ENCODE results near the gene EPHB1.

EPHB1 gene

DNA sequence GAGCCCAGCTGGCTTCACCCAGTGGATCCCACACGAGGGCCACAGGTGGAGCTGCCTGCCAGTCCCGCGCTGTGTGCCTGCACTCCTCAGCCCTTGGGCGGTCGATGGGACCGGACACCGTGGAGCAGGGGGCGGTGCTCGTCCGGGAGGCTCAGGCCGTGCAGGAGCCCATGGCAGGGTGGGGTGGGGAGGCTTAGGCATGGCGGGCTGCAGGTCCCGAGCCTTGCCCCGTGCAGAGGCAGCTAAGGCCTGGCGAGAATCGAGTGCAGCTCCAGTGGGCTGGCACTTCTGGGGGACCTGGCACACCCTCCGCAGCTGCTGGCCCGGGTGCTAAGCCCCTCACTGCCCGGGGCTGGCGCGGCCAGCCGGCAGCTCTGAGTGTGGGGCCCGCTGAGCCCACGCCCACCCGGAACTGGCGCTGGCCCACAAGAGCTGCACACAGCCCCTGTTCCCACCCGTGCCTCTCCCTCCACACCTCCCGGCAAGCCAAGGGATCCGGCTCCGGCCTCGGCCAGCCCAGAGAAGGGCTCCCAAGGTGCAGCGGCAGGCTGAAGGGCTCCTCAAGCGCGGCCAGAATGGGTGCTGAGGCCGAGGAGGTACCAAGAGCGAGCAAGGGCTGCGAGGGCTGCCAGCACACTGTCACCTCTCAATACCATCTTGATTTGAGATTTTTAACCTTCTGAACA lies 121.4 kb downstream of the EPHB1 start:
- DNase-seq, result no peak

DNA sequence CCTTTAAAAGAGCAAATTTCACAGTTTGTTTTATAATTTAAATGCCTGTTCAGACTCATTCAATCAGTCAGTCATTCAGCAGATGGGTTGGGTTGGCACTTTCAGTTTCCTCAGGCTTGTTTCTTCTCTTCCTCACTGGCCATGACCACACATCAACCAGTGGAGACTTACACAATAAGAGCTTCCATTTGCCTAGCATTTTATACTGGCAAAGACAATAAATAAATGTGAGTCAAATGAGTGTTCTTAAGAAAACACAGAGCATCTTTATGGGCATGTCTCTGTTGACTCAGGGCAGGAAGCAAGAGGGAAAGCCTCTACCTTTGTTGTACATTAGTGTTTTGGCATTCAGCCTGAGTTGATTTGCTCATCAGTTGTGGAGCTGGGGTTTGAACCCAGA lies 122.6 kb downstream of the EPHB1 start:
- no peak for DNase-seq

DNA sequence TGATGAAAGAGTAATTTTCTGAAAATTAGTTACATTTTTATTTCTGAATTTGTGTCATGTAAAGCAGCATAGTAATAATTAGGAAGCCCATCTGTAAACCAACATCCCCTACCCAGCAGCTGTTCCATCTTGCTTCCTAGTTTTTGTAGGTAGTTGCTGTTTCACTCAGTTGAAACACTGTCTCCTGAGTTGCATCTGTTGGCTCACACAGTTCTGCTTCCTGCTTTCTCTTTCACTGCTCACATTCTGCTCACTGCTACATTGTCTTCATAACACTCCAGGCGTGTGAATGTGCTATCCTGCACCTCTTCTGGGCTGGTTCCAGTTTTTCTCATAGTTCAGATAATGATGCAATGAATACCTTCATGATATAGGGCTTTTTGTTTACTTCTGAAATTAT lies 123.4 kb downstream of the EPHB1 start:
- no peak for DNase-seq

DNA sequence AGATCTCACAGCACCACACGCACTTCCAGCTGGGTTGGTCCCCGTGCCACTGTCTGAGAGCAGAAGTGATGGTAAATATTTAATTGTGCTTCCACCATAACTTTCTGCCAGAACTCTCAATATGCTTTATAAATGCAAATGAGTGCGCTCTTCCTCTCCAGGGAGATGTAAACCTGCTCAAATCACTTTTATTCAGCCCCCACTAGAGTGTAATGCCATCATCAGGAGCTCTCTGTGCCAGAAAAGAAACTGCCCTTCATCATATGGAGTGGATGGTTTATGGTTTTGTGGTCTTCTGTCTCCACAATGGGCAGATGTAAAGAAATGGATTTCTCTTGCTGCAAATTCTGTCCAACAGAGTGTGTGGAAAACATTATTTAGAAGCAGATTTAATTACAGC lies 127.0 kb downstream of the EPHB1 start:
- no peak for DNase-seq

DNA sequence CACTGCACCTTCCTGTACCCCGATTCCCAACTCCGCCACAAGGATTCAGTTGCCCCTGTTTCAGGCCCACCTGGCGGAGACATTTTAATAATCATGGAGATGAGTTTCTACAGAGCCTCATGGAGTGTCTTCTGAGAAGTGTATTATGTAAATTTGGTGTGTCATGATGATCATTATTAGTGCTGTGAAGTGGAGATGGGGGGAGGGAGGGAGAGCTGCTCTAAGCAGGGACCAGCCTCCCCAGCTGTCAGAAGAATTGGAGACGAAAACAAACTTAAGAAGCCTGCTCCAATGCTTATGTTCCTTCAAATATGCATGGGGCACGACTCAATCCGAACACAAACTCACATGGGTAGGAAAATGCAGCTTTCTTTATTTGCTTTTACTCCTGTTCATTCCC lies 127.8 kb downstream of the EPHB1 start:
- DNase-seq, result no peak

DNA sequence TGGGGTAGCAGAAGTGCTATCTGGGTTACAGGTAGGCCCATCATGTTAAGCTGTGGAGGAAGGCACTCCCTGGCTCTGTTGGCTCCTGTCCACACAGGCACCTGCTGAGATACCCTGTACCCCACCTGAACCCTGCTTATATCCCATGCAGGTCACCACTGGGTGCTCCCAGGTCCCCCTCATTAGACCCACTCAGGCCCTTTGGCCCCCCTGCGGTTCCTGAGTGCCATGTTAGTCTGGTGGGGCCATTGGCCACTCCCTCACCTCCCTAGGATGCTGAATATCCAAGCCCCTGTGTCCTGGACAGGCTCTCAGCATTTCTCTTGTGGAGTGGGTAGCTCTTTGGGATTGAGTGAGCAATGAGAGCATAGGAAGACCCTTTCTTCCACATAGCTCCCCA lies 128.2 kb downstream of the EPHB1 start:
- no peak for DNase-seq

DNA sequence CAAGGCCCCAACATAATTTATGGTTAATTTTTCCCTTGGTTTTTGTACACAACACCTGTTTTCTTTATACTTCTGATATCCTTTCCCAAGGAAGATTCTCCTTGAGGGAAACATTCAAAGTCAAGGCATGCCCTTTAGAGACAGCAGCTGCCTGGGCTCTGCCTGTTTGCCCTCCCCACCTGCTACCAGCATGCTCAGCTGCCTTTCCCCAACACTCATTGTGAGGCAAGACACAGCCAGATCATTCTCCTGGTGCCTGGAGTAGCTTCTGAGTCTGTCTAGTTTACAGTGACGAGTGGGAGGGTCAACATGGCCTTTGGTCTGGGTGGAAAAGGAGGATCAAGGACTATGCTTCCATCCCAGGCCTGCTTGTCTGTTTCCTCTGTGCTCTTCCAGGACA lies 132.5 kb downstream of the EPHB1 start:
- no peak for DNase-seq

DNA sequence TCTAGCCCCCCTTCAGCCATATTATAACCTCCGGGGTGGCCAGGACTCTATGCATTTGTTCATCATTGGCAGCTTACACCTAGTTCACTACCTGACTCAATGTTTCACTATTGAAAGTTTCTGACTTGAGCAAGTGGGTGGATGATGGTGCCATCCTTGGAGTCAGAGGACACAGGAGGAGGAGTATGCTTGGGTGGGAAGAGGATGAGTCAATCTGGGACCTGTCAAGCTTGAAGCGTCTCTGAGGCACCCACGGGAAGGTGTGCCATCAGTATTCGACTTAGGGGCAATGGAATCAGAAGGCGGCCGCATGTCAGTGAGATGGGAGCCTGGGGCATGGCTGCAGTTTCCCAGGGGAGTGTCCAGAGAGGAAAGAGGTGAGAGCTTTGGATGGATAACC lies 133.3 kb downstream of the EPHB1 start:
- DNase-seq, result no peak

DNA sequence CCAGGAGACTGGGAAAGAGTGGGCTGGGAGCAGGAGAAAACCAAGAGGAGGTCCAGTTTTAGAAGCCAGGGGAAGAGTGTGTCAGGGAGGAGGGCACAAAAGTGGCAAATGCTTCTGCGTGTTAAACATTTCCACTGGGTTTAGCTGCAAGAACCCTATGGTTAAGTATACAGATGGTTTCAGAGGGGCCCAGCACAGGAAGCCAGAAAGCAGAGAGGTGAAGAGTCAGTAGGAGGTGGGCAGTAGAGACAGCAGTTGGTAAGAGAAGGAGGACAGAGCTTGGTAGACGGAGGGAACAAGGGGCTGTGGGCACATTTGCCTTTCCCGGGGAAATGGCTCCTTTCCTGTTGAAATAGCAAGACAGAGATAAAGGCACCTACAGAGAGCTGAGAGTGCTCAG lies 133.8 kb downstream of the EPHB1 start:
- DNase-seq, result no peak

DNA sequence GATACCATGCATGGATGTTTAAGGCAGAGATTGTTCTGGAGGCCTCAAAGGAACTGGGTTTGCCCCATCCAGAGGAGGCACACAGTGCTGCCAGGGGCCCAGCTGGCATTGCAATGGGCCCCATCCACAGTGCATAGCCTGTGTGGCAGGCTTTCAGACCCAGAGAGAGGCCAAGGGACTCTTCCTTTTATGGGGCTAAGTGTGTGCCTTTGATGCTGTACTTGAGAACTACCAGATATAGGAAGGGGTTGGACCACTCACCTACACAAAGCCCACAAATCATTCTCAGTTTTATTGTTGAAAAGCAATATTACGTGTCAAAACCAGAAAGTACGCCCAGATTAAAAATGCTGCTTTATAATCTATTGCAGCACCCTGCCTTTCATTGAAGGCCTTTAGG lies 134.9 kb downstream of the EPHB1 start:
- no peak for DNase-seq

DNA sequence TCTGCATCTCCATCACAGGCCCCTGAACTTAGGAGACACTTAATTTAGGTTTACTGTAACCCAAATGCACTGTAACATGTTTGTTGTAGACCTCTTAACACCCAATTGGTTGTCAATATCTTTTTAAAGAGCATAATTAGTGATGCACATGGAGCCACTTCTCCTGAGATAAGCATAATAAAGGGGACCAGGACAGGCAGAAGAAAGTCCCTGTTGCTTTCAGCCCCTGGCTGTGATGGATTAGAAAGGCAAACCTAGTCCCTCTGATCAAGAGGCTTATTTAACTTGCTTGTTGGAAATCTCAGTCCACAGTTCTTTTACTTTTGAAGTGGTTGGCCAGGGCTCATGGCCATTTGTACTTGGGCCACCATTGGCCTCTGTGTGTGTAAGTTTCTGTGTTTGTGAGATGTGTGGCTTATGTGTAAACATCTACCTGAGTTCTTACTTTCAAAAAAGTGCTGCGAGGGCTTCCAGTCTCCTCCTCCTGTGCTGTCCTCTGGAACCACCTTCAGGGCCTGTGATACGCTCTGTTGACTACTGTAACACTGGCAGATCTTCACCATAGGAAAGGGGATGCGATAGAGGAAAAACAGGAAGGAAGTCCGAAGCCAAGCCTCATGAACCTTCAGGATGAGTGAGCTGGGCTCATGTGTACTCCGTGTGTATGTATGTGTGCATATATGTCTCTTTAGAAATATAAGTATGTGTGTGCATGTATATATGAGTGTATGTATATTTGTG lies 136.2 kb downstream of the EPHB1 start:
- no peak for DNase-seq

DNA sequence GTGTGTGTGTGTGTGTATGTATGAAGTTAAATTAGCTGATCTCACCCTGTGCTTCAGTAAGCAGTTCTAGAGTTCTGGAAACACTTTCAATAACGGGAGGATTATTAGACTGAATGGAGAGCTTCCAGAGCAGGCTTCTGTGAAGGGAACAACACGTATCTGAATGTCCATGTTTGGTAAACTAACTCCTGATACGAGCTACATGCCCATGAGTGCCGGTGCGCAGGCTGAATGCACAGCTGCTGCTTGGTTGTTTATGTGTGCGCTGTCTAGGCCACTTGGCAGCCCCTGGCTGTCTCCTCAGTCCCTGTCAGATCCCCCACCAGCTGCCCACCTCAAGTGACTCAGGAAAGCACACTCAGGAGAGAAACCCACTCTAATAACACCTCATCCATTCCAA lies 137.0 kb downstream of the EPHB1 start:
- no peak for DNase-seq

DNA sequence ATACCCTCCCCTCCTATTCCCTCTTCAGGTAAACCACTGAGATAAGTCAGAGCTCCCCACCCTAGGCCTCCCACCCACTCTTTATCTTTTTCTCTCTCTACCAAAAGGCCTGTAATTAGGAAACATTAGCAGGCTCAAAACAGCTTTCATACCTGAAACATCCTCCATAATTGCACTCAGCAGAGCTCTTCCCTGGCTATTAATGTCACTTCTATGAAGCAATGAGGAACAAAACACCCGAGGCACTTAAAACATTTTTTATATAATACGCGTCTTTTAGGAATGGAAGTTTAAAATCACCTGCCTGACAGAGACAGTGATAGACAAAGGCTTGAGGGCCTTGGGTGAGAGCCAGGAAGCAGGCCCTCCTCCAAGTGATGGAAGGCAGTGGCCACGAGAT lies 138.9 kb downstream of the EPHB1 start:
- DNase-seq, result no peak

DNA sequence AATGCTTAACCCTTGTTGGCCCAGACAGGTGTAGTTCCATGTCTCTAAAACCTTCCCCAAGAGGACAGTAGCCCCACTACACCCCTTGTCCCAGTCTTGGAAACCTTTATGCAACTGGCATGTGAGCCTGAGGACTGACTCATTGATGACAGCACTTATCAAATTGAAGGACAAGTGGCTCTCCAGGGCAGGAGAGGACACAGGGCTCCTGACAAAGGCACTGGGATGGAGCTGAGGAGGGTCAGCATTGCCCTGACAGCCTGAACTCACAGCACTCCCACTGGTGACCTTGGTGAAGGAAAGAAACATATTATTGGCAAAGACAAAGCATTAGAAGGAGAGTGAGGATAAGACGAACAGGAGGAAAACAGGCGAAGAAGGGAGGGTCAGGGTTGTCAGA lies 139.9 kb downstream of the EPHB1 start:
- no peak for DNase-seq

DNA sequence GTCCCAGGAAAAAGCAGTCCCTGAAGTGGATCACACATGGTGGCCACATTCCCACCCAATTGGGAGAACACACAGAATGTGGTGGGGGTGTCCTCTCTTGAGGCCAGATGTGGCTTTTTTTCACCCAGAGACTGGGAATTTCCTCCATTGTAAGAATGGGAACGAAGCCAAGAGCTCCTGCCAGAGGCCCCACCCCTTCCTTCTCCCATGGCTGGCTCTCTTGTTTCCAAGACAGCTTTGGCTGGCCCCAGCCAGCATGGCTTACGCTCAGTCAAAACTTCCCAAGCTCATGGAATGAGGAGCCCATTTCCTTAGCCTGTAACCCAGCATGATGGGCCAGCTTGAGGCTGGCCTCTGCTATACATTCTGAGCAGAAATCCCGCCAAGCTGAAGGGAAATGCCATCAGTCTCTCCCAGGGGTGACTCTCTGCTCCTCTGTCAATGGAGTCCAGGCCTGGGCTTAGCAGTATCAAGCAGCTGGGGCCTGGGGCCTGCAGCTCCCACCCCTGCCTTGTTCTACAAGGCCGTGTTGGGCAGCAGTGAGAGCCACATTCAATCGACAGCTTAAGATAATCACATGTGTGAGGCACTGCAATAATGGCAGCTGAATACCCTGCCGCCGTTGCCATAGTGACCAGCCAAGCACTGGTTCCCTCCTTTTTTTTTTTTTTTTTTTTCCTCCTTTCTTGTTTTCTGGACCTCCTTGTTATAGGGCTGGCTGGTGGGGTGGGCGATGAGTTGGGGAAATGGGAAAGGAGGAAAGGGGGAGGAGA lies 142.4 kb downstream of the EPHB1 start:
- no peak for DNase-seq

DNA sequence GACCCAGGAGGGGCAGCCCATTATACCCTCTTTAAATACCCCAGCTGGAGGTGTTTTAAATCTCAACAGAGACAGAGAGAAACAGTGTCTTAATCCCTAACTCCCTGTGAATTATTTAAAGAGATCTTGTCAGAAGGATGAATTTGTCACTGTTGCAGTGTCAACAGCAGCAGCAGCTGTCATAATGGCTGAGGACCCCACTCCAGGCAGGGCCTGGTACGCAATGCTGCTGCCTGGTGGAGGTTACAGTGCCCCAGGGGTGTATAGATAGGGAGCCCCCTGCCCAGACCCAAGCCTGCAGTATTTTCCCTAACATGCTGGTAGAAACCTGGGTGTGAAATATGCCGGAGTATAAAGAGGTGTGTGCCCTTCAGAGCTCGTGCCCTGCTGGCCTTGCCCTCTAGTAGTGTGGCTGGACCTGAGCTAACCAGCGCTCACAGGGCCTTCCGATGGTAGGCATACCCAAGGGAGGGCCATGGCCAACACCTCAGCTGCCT lies 143.0 kb downstream of the EPHB1 start:
- DNase-seq, result no peak

DNA sequence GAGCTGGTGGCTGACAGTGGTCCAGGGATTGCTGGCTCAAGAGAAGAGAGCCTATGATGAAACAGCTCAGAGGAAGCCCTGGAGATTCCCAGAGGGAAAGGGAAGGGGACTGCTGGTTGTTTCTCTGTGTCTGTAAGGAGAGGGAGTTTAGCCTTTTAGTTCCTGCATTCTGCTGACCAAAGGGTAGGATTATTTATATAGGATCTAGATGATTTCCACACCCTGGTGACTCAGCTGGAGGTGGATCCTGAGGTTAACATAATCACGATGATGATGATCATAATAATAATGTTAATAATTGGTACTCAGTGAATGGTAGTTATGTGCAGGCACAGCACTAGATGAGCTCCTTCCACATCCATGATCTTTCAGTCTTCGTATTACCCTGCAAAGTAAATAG lies 144.9 kb downstream of the EPHB1 start:
- DNase-seq, result no peak

DNA sequence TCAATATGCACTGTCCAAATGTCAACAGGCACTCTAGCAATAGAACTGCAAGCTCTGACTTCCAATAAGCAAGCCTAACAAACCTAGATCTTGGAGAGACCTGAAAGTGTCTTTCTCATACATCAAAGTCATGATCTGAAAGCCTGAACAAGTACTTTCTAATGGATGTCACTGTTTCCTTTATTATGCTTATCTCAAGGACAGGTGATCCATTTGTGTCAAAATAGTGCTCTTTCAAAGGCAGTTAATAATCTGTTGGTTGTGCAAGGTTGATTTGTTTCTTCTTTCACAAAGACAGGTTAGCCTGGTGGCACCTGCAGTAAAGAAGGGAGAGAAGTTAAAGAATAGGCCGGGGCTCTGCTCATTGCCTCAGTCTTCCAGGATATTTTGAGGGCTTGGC lies 146.8 kb downstream of the EPHB1 start:
- DNase-seq, result no peak

DNA sequence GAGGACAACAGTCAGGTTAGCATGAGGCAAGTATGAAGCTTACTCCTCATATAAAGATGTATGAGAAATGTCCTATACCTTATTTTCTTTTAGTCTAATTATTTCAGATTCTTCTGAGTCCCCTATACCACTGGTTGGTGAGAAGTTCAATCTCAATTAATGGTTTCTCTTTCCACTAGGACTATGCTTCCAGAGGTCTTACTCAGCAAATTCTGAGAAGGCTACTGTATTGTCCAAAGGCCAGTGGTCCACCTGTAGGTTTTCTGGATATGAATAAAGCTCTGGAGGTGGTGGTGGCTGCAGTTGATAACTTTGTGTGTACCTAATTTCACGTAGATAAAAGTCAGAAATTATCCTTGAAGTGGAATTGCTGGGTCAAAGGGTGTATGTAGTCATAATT lies 149.4 kb downstream of the EPHB1 start:
- no peak for DNase-seq

DNA sequence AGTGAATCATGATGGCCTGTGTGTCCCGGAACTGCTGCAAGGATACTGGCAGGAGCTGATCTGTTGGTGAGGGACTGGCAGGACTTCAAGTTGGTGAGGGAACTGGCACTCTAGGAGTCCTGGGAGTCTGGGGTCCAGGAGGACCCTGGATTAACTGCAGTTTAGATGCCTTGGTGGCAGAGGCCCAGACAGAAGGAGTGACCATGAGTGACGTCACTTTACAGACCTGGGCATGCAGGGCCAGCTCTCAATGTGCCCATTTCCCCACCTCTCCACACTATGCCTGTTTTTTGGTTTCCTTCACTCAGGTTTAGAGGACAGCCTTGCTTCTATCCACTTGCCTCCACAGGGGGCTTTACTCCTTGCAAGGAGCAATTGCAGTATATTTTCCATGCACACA lies 154.1 kb downstream of the EPHB1 start:
- DNase-seq, result no peak

DNA sequence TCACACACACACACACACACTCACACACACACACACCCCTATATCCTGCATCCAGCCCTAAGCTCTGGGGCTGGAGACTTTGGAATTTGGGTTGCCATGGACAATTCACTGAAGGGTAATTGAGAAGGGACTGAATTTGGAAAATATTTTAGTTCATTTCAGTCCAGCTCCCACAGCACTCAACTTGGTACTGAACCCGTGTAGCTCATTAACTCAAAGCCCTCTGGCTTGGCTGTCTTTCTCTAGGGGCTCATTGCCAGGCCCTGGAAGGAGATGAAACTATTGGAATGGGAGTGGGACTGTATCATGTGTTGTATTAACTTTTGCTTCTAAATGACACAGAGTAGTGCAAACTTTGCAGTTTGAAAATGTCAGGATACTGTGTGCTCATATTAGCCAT lies 157.3 kb downstream of the EPHB1 start:
- no peak for DNase-seq

DNA sequence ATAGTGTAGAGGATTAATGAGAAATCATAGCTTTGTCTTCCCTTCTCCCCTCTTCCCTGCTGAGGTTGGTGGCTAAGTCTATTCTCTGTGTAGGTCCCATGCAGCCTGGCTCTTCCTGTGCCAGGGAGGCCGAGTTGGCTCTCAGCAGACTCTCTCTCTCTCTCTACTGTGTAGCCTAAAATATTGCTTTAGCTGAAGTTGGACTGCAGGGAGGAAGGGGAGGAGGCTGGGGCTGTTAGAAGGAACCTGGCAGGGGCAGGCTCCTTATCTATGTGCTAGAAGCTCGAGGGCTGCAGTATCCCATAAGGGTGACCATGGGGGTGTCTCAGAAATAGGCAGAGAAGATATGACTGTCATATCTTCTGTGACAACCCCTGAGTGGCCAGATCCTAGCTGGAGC lies 160.8 kb downstream of the EPHB1 start:
- DNase-seq, result no peak

DNA sequence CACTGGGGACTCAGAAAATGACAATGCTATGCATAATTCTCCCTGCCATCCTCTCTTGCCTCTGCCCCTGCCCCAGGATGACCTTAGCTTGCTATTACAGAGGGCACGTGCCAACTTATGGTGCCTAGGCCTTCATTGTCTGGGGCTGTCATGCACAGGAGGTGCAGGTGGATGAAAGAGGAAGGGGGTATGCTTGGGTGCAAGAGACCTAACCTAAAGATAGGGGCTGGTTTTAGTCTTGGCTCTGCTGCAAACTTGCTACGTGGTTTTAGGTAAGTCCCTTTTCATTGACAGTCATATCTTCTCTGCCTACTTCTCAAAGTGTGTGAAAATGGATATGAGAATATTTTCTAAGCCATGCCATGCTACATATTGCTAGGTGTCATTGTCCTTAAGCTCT lies 161.3 kb downstream of the EPHB1 start:
- no peak for DNase-seq

DNA sequence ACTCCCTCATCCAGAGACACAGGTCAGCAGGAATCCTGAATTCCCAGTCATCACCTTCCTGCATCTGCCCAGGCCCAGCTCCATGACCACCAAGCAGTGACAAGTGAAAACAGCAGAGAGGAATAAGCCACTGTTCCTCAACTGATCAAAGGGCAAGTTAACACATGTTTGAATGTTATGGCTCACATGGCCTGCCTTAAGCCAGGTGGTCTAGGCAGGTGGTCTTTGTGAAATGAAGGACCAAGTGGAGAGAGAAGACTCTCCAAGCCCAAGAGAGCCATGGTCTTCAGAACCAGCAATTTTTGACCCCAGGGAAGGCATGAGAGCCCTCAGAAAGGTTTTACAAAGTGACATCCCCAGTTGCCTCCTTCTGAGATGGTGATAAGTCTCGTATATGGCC lies 161.8 kb downstream of the EPHB1 start:
- DNase-seq, result no peak

Data from Kasumi-1 (cell line).